GM13977 (cell line): ENCODE results near the gene PLVAP.

Experiments used
- DNase-seq: peaks from one replicate; pipeline ENCODE4 v3.0.0; 2012; ENCODE audit warnings: low spot score
- CTCF ChIP-seq: IDR thresholded peaks from 2 replicates; pipeline ENCODE4 v1.5.1; 2012; ENCODE audit warnings: mild to moderate bottlenecking, control low read depth; ENCODE audit not compliant: insufficient read depth; ENCODE audit errors: extremely low read depth, missing control alignments
- in situ Hi-C: fragments of 300-500 bp; cut with MboI; formaldehyde crosslinking; loops from one replicate; pipeline ENCODE4 v1.12.0; 2022; ENCODE audit warnings: low sequenced_read_pairs, low pct_unique_long_range_greater_than_20kb, mixed read lengths, inconsistent platforms; ENCODE audit not compliant: unreplicated experiment

The PLVAP gene

GRCh38 chr19:17307876-17308377 lies 69.2 kb downstream of the PLVAP start:
- TF ChIP-seq CTCF, result no peak
- in situ Hi-C loops, result no loop called here
- DNase-seq, result no peak

GRCh38 chr19:17306285-17306714 lies 70.8 kb downstream of the PLVAP start:
- TF ChIP-seq CTCF, result no peak
- no peak for DNase-seq
- in situ Hi-C loops, result no loop called here

- peak; percentile 93 for DNase-seq
- in situ Hi-C loops, result no loop called here
- TF ChIP-seq CTCF, result peak; percentile 72
Observed at GRCh38 chr19:17305517-17306284, 71.4 kb downstream of the PLVAP start, which contains the start of gene MRPL34. Gene MRPL34 (plus strand): TSS chr19:17305872. CDS start chr19:17305893, 21 bp downstream.

GRCh38 chr19:17305216-17305516 lies 72.0 kb downstream of the PLVAP start:
- no peak for DNase-seq
- in situ Hi-C loops, result no loop called here
- TF ChIP-seq CTCF, result no peak

GRCh38 chr19:17304386-17305215 lies 72.5 kb downstream of the PLVAP start:
- in situ Hi-C loops, result no loop called here
- no peak for DNase-seq
- TF ChIP-seq CTCF, result no peak

- DNase-seq, result no peak
- TF ChIP-seq CTCF, result no peak
- in situ Hi-C loops, result no loop called here
Observed at GRCh38 chr19:17303940-17304267, 73.2 kb downstream of the PLVAP start.
